GM21360 (cell line): ENCODE results near the gene NDE1.
"Not testable (repeated sequence)": the region's sequence is repeated elsewhere in the genome, so short reads cannot be mapped to it uniquely, and the experiment has no call there.

Experiments used
- ATAC-seq: cut with Tn5 transposase; IDR thresholded peaks from one replicate; pipeline ENCODE4 v1.9.1; 2021; ENCODE audit warnings: mild to moderate bottlenecking, moderate library complexity; ENCODE audit not compliant: unreplicated experiment

The NDE1 gene

GRCh38 chr16:15649727-15650018 is 372 bp upstream of the NDE1 start:
- no peak for ATAC-seq

- peak; percentile 40 for ATAC-seq
These were observed 690 bp downstream of the NDE1 start for GRCh38 chr16:15650698-15651171.

- no peak for ATAC-seq
These were observed 2.4 kb downstream of the NDE1 start for GRCh38 chr16:15652293-15653001.

- ATAC-seq: no peak
These were observed 3.2 kb downstream of the NDE1 start for GRCh38 chr16:15653227-15653626.

- no peak for ATAC-seq
These were observed 4.5 kb downstream of the NDE1 start for GRCh38 chr16:15654591-15654990.

- not testable (repeated sequence) for ATAC-seq
These were observed 5.5 kb downstream of the NDE1 start for GRCh38 chr16:15655561-15655960.

- no peak for ATAC-seq
These were observed 8.1 kb downstream of the NDE1 start for GRCh38 chr16:15658149-15658548.

GRCh38 chr16:15658556-15658955 is 8.5 kb downstream of the NDE1 start:
- no peak for ATAC-seq

GRCh38 chr16:15660203-15660601 is 10.2 kb downstream of the NDE1 start:
- ATAC-seq: no peak

- ATAC-seq: no peak
These were observed 15.1 kb downstream of the NDE1 start for GRCh38 chr16:15665107-15665506.

GRCh38 chr16:15667091-15667742 is 17.2 kb downstream of the NDE1 start:
- no peak for ATAC-seq

- no peak for ATAC-seq
These were observed 21.6 kb downstream of the NDE1 start for GRCh38 chr16:15671530-15672117.

- not testable (repeated sequence) for ATAC-seq
These were observed 22.1 kb downstream of the NDE1 start for GRCh38 chr16:15672127-15672513.

- ATAC-seq: no peak
These were observed 22.6 kb downstream of the NDE1 start for GRCh38 chr16:15672514-15673167.

GRCh38 chr16:15674571-15674970 is 24.5 kb downstream of the NDE1 start:
- no peak for ATAC-seq

GRCh38 chr16:15676506-15676905 is 26.5 kb downstream of the NDE1 start:
- no peak for ATAC-seq

- ATAC-seq: no peak
These were observed 27.4 kb downstream of the NDE1 start for GRCh38 chr16:15677447-15677846.

GRCh38 chr16:15682105-15682570 is 32.1 kb downstream of the NDE1 start:
- no peak for ATAC-seq

- no peak for ATAC-seq
These were observed 36.2 kb downstream of the NDE1 start for GRCh38 chr16:15686287-15686686.

GRCh38 chr16:15689290-15689689 is 39.2 kb downstream of the NDE1 start:
- no peak for ATAC-seq

GRCh38 chr16:15690296-15690695 is 40.3 kb downstream of the NDE1 start:
- ATAC-seq: no peak

GRCh38 chr16:15691046-15691445 is 41.0 kb downstream of the NDE1 start:
- no peak for ATAC-seq
